SK-N-SH (cell line): ENCODE data around the gene SMYD3. TPM values are rescaled to one million over a fixed set of nuclear protein-coding genes. Genes with fewer than 3 reads are reported as not detected.
A peak's percentile ranks its signal among the peaks of the same experiment; 100 is the strongest.

ENCODE experiments used
- CTCF ChIA-PET: fragments of 300-600, 350-600 bp; formaldehyde crosslinking; extraction: SDS; loops from one replicate; lab custom pipeline; 2021; lab: Yijun Ruan, JAX
- POLR2A ChIA-PET: fragments of 350-600 bp; sonication (Branson Sonifier 250); formaldehyde crosslinking; extraction: SDS; loops from one replicate; lab custom pipeline; 2020; ENCODE audit warnings: antibody characterized with exemption, inconsistent platforms; lab: Yijun Ruan, JAX
- DNase-seq: peaks from one replicate; pipeline ENCODE4 v3.0.0; 2012
- H2AFZ ChIP-seq: fragments of 200-600 bp; sonication (generic); 2 replicates; pipeline ENCODE4 v1.8.1; 2016; ENCODE audit warnings: antibody characterized with exemption, mild to moderate bottlenecking, low read depth
- H3F3A ChIP-seq: fragments of 200-600 bp; sonication (generic); replicated peaks from 2 replicates; pipeline ENCODE3; 2016; ENCODE audit warnings: antibody characterized with exemption, mild to moderate bottlenecking; ENCODE audit not compliant: insufficient read depth
- H3K27ac ChIP-seq, 2 experiments: fragments of 200-500 bp in 1 of 2; fragments of 200-600 bp in 1 of 2; sonication (Bioruptor generic) in 1 of 2; sonication (generic), shearing (Covaris generic) in 1 of 2; 2 replicates each; pipeline versions ENCODE4 v1.5.1 to v1.6.1; 2014 to 2016; ENCODE audit warnings: low read depth in 2 of 2, inconsistent platforms in 1 of 2, low read length in 1 of 2, mild to moderate bottlenecking in 1 of 2, mixed read lengths in 1 of 2
- H3K27me3 ChIP-seq: fragments of 200-600 bp; sonication (generic), shearing (Covaris generic); 2 replicates; pipeline ENCODE4 v1.6.1; 2016; ENCODE audit warnings: mixed run types; ENCODE audit not compliant: insufficient read depth
- H3K36me3 ChIP-seq, 2 experiments: fragments of 200-500 bp in 1 of 2; fragments of 200-600 bp in 1 of 2; sonication (Bioruptor generic) in 1 of 2; sonication (generic) in 1 of 2; replicated peaks in 1 of 2; 2 replicates each; pipeline versions ENCODE3 to v1.5.1; 2014 to 2016; ENCODE audit warnings: low read length in 1 of 2, mild to moderate bottlenecking in 1 of 2; ENCODE audit not compliant: insufficient read depth in 2 of 2, control insufficient read depth in 1 of 2
- H3K4me1 ChIP-seq, 2 experiments: fragments of 200-500 bp in 1 of 2; fragments of 200-600 bp in 1 of 2; sonication (Bioruptor generic) in 1 of 2; sonication (generic), shearing (Covaris generic) in 1 of 2; 2 replicates each; pipeline versions ENCODE4 v1.5.1 to v1.6.1; 2014 to 2016; ENCODE audit warnings: low read depth in 1 of 2, low read length in 1 of 2, mixed run types in 1 of 2; ENCODE audit not compliant: insufficient read depth in 2 of 2, control insufficient read depth in 1 of 2
- H3K4me2 ChIP-seq: fragments of 200-600 bp; sonication (generic), shearing (Covaris generic); 2 replicates; pipeline ENCODE4 v1.6.1; 2017; ENCODE audit warnings: mixed run types
- H3K4me3 ChIP-seq, 2 experiments: fragments of 200-500 bp in 1 of 2; fragments of 200-600 bp in 1 of 2; sonication (Bioruptor generic) in 1 of 2; sonication (generic), shearing (Covaris generic) in 1 of 2; 2 replicates each; pipeline versions ENCODE4 v1.5.1 to v1.8.1; 2014 to 2016; ENCODE audit warnings: low read depth in 2 of 2, inconsistent platforms in 1 of 2, low read length in 1 of 2, mild to moderate bottlenecking in 1 of 2, mixed read lengths in 1 of 2, moderate library complexity in 1 of 2
- H3K79me2 ChIP-seq: fragments of 200-600 bp; sonication (generic); 2 replicates; pipeline ENCODE4 v1.8.1; 2017; ENCODE audit warnings: mild to moderate bottlenecking; ENCODE audit not compliant: insufficient read depth
- H3K9ac ChIP-seq: fragments of 200-600 bp; sonication (generic); 2 replicates; pipeline ENCODE4 v1.6.1; 2017; ENCODE audit warnings: mixed run types
- H3K9me2 ChIP-seq: fragments of 200-600 bp; sonication (generic); 2 replicates; pipeline ENCODE4 v1.6.1; 2017; ENCODE audit warnings: mixed run types
- H3K9me3 ChIP-seq: fragments of 200-600 bp; sonication (generic); 2 replicates; pipeline ENCODE4 v1.6.1; 2017; ENCODE audit warnings: mixed run types, mild to moderate bottlenecking, moderate library complexity
- H4K20me1 ChIP-seq: fragments of 200-600 bp; sonication (generic); 2 replicates; pipeline ENCODE4 v1.6.1; 2017; ENCODE audit warnings: mild to moderate bottlenecking, mixed run types; ENCODE audit not compliant: insufficient read depth
- CHD2 ChIP-seq: fragments of 150-350 bp; IDR thresholded peaks from 2 replicates; pipeline ENCODE4 v1.6.1; 2018; ENCODE audit warnings: low read length; ENCODE audit not compliant: partially characterized antibody
- ELF1 ChIP-seq: IDR thresholded peaks from 2 replicates; pipeline ENCODE4 v1.4.0; 2012
- EP300 ChIP-seq, 2 experiments: IDR thresholded peaks; 2 replicates each; pipeline versions ENCODE4 v1.4.0 to v1.6.1; 2012; ENCODE audit warnings: borderline replicate concordance in 1 of 2, low read depth in 1 of 2, low read length in 1 of 2
- FOXJ3 ChIP-seq: sonication (generic); formaldehyde crosslinking; IDR thresholded peaks from 2 replicates; pipeline ENCODE4 v1.5.1; 2020; ENCODE audit warnings: mild to moderate bottlenecking, missing genetic modification reagents
- FOXM1 ChIP-seq: IDR thresholded peaks from 2 replicates; pipeline ENCODE4 v1.4.0; 2012; ENCODE audit warnings: low read depth, mild to moderate bottlenecking
- GABPA ChIP-seq: IDR thresholded peaks from 2 replicates; pipeline ENCODE4 v1.4.0; 2012; ENCODE audit warnings: low read depth, mild to moderate bottlenecking
- GATA2 ChIP-seq: sonication (generic); formaldehyde crosslinking; IDR thresholded peaks from 2 replicates; pipeline ENCODE4 v1.5.0; 2020; ENCODE audit warnings: mild to moderate bottlenecking, missing genetic modification reagents
- IRF3 ChIP-seq: fragments of 150-350 bp; IDR thresholded peaks from 2 replicates; pipeline ENCODE4 v1.6.1; 2016; ENCODE audit warnings: mild to moderate bottlenecking, low read depth, low read length
- MAX ChIP-seq: IDR thresholded peaks from 2 replicates; pipeline ENCODE4 v1.4.0; 2012; ENCODE audit warnings: low read depth
- MEF2A ChIP-seq: IDR thresholded peaks from 2 replicates; pipeline ENCODE4 v1.4.0; 2012; ENCODE audit warnings: low read depth, borderline replicate concordance
- MXI1 ChIP-seq: IDR thresholded peaks from 2 replicates; pipeline ENCODE4 v1.6.1; 2012; ENCODE audit warnings: mild to moderate bottlenecking, low read depth, low read length, improper control_type of control experiment
- NRF1 ChIP-seq: IDR thresholded peaks from 2 replicates; pipeline ENCODE4 v1.6.1; 2012; ENCODE audit warnings: low read depth, mild to moderate bottlenecking, low read length
- POLR2AphosphoS5 ChIP-seq: IDR thresholded peaks from 2 replicates; pipeline ENCODE4 v1.6.1; 2012; ENCODE audit warnings: low read depth, low read length
- RAD21 ChIP-seq: IDR thresholded peaks from 2 replicates; pipeline ENCODE4 v1.6.1; 2012; ENCODE audit warnings: mild to moderate bottlenecking, low read length
- RCOR1 ChIP-seq: fragments of 150-350 bp; IDR thresholded peaks from 2 replicates; pipeline ENCODE4 v1.6.1; 2017; ENCODE audit warnings: antibody characterized with exemption, low read length
- REST ChIP-seq: IDR thresholded peaks from 2 replicates; pipeline ENCODE4 v1.6.1; 2012; ENCODE audit warnings: mild to moderate bottlenecking, low read depth, low read length, moderate library complexity
- RFX5 ChIP-seq: IDR thresholded peaks from 2 replicates; pipeline ENCODE4 v1.6.1; 2012; ENCODE audit warnings: mild to moderate bottlenecking, improper control_type of control experiment, low read length
- SIN3A ChIP-seq: IDR thresholded peaks from 2 replicates; pipeline ENCODE4 v1.6.1; 2012; ENCODE audit warnings: low read depth, mild to moderate bottlenecking, low read length, moderate library complexity, borderline replicate concordance
- TAF1 ChIP-seq: IDR thresholded peaks from 2 replicates; pipeline ENCODE4 v1.6.1; 2012; ENCODE audit warnings: low read depth, mild to moderate bottlenecking, low read length, moderate library complexity, borderline replicate concordance
- TCF12 ChIP-seq: IDR thresholded peaks from 2 replicates; pipeline ENCODE4 v1.4.0; 2012
- USF1 ChIP-seq: IDR thresholded peaks from 2 replicates; pipeline ENCODE4 v1.4.0; 2012; ENCODE audit warnings: low read depth, borderline replicate concordance
- YY1 ChIP-seq: IDR thresholded peaks from 2 replicates; pipeline ENCODE4 v1.4.0; 2012; ENCODE audit warnings: low read depth, mild to moderate bottlenecking
- WGBS: methylation state at CpG from one replicate; pipeline ENCODE4 v1.1.6; 2017; ENCODE audit warnings: low lambda C conversion rate; 5-methylcytosine and 5-hydroxymethylcytosine counted together
- polyA plus RNA-seq, 3 experiments: library from polyadenylated mRNA; depleted of rRNA; stranded (reverse); fragments of >200 nt; gene quantifications; 2 replicates each; pipeline ENCODE4 v1.2.3, GENCODE V29; 2012

SMYD3 gene
- polyA plus RNA-seq, 1 of the 3 experiments (the other 2 are of a cell fraction) = 31.4 TPM

GRCh38 chr1:245881767-245882391 lies 625.2 kb downstream of the SMYD3 start (continued):
- TF ChIP-seq RCOR1 (no peak), POLR2AphosphoS5 (no peak), REST (no peak), CHD2 (no peak), FOXM1 (no peak)

- H3K27ac ChIP-seq = peak overlapping the region; percentile 75 to 100
- H3F3A ChIP-seq = peaks cover 10% of the 10 kb centered on the region
- no peak for DNase-seq
- H2AFZ ChIP-seq = no peak overlapping the region
- ChIA-PET POLR2A (no interaction called here), CTCF (no interaction called here)
- H3K79me2 ChIP-seq = no peaks in the 10 kb centered on the region
- no peak overlapping the region for H3K4me2 ChIP-seq
- H3K4me3 ChIP-seq = no peak overlapping the region
- no peaks in the 10 kb centered on the region for H3K36me3 ChIP-seq
- no peaks in the 10 kb centered on the region for H3K9me3 ChIP-seq
- no peaks in the 10 kb centered on the region for H4K20me1 ChIP-seq
- H3K9me2 ChIP-seq = no peaks in the 10 kb centered on the region
- no peaks in the 10 kb centered on the region for H3K27me3 ChIP-seq
- H3K4me1 ChIP-seq = peaks cover 14 to 28% of the 10 kb centered on the region in 2 experiments
- H3K9ac ChIP-seq = no peak overlapping the region
- 71% methylated on average over 3 of the region's 3 CpGs for WGBS
- TF ChIP-seq ELF1 (no peak), RAD21 (no peak), REST (no peak), IRF3 (no peak), FOXJ3 (CRISPR knock-in tag) (no peak), RCOR1 (no peak), GATA2 (CRISPR knock-in tag) (no peak), SIN3A (no peak), EP300 (IDR thresholded peaks at IDR 0.05; ENCODE audit: borderline replicate concordance in 1 of 2, low read depth in 1 of 2, low read length in 1 of 2) (peak; percentile 55 to 89; a peak in 3 of 4 replicates), USF1 (no peak), MAX (peak; percentile 43; the same call in 1 of the 2 replicates), TCF12 (peak; percentile 89), GABPA (no peak), YY1 (no peak), NRF1 (no peak), MEF2A (no peak; the same call in 1 of the 2 replicates), TAF1 (no peak), MXI1 (no peak), POLR2AphosphoS5 (peak; percentile 59; the same call in 1 of the 2 replicates), RFX5 (no peak)
These were observed 626.2 kb downstream of the SMYD3 start for GRCh38 chr1:245880754-245881403.
